Measurements from ENCODE around the gene TMUB1.

The TMUB1 gene

GRCh38 chr7:151101621-151102396 lies 18.5 kb upstream of the TMUB1 start:
- DNase-seq = no peak

GRCh38 chr7:151100921-151101320 lies 17.6 kb upstream of the TMUB1 start:
- no peak for DNase-seq

GRCh38 chr7:151099486-151100211 lies 16.4 kb upstream of the TMUB1 start:
- DNase-seq = no peak

- no peak for DNase-seq
Observed at GRCh38 chr7:151095828-151096475, 12.7 kb upstream of the TMUB1 start.

GRCh38 chr7:151095123-151095797 lies 12.0 kb upstream of the TMUB1 start:
- DNase-seq = no peak

- DNase-seq = no peak
Observed at GRCh38 chr7:151094675-151095074, 11.4 kb upstream of the TMUB1 start.

GRCh38 chr7:151093748-151094147 lies 10.5 kb upstream of the TMUB1 start:
- DNase-seq = no peak

GRCh38 chr7:151091988-151092387 lies 8.7 kb upstream of the TMUB1 start:
- DNase-seq = no peak

- peak; percentile 12 for DNase-seq
Observed at GRCh38 chr7:151091431-151091830, 8.1 kb upstream of the TMUB1 start.

GRCh38 chr7:151091003-151091402 lies 7.7 kb upstream of the TMUB1 start:
- no peak for DNase-seq

GRCh38 chr7:151089893-151090730 lies 6.8 kb upstream of the TMUB1 start:
- DNase-seq = no peak

GRCh38 chr7:151088856-151089699 lies 5.8 kb upstream of the TMUB1 start:
- no peak for DNase-seq

GRCh38 chr7:151088019-151088855 lies 4.9 kb upstream of the TMUB1 start:
- DNase-seq = no peak

GRCh38 chr7:151087245-151088018 lies 4.1 kb upstream of the TMUB1 start:
- DNase-seq = peak; percentile 65

GRCh38 chr7:151086802-151087244 lies 3.5 kb upstream of the TMUB1 start:
- peak; percentile 54 for DNase-seq

GRCh38 chr7:151085691-151086620 lies 2.7 kb upstream of the TMUB1 start, which contains the start of gene AGAP3:
TSS of gene AGAP3 (plus strand) at chr7:151086475. CDS start at chr7:151086742, 267 bp downstream.
- peak; percentile 74 for DNase-seq

GRCh38 chr7:151085329-151085690 lies 2.0 kb upstream of the TMUB1 start:
- DNase-seq = no peak

- no peak for DNase-seq
Observed at GRCh38 chr7:151083824-151084160, 499 bp upstream of the TMUB1 start.
